ENCODE data around the gene SYNC. TPM values are rescaled to one million over a fixed set of nuclear protein-coding genes. Genes with fewer than 3 reads are reported as not detected.

The SYNC gene
- total RNA-seq, 2 experiments from 2014 or later = not detected

GRCh38 chr1:32728413-32729077 lies 26.0 kb upstream of the SYNC start:
- CTCF ChIA-PET = interaction anchor here (2.4 kb wide), 1 partner anchor 16 kb away, joined by 10 read pairs; no protein-coding TSS in a partner anchor
- Mint-ChIP-seq H3K36me3 (ENCODE audit: low read depth) (no peaks in the 10 kb centered on the region), H3K27ac (no peak overlapping the region), H3K9me3 (no peaks in the 10 kb centered on the region), H3K4me1 (ENCODE audit: low read depth) (peaks cover 9% of the 10 kb centered on the region), H3K27me3 (peaks cover 9% of the 10 kb centered on the region), H3K4me3 (no peak overlapping the region)
- ATAC-seq (ENCODE audit: poor library complexity) (no peak), DNase-seq (no peak)
- intact Hi-C loops (cut with DNase I, micrococcal nuclease) = no loop called here
- Histone ChIP-seq H3K36me3 (ENCODE audit: insufficient read depth, low read length) (no peaks in the 10 kb centered on the region), H3K9me3 (ENCODE audit: control insufficient read depth in 1 of 2, insufficient read depth in 1 of 2, low read length in 2 of 2) (no peaks in the 10 kb centered on the region), H3K27me3 (ENCODE audit: control insufficient read depth in 1 of 2, insufficient read depth in 2 of 2, low read length in 2 of 2) (no peaks in the 10 kb centered on the region), H3K4me1 (ENCODE audit: insufficient read depth, low read length) (peaks cover 7% of the 10 kb centered on the region), H3K4me3 (ENCODE audit: low read length) (no peak overlapping the region), H3K27ac (ENCODE audit: low read depth in 1 of 2, low read length in 2 of 2) (no peak overlapping the region)
- POLR2A ChIA-PET = interaction anchor here (0.5 to 0.6 kb wide), 2 partner anchors 12 to 335 kb away, joined by 3 read pairs; partner anchors contain the start of gene BSDC1
- TF ChIP-seq CTCF (IDR thresholded peaks at IDR 0.05) = no peak

- Mint-ChIP-seq H3K36me3 (ENCODE audit: low read depth) (no peaks in the 10 kb centered on the region), H3K4me1 (ENCODE audit: low read depth) (peaks cover 9% of the 10 kb centered on the region), H3K27me3 (peaks cover 9% of the 10 kb centered on the region), H3K9me3 (no peaks in the 10 kb centered on the region), H3K27ac (no peak overlapping the region), H3K4me3 (no peak overlapping the region)
- intact Hi-C loops (cut with DNase I, micrococcal nuclease) = no loop called here
- POLR2A ChIA-PET = no interaction called here
- Histone ChIP-seq H3K27ac (ENCODE audit: low read depth in 1 of 2, low read length in 2 of 2) (no peak overlapping the region), H3K36me3 (ENCODE audit: insufficient read depth, low read length) (no peaks in the 10 kb centered on the region), H3K9me3 (ENCODE audit: control insufficient read depth in 1 of 2, insufficient read depth in 1 of 2, low read length in 2 of 2) (no peaks in the 10 kb centered on the region), H3K4me3 (ENCODE audit: low read length) (no peak overlapping the region), H3K27me3 (ENCODE audit: control insufficient read depth in 1 of 2, insufficient read depth in 2 of 2, low read length in 2 of 2) (no peaks in the 10 kb centered on the region), H3K4me1 (ENCODE audit: insufficient read depth, low read length) (peaks cover 7% of the 10 kb centered on the region)
- no peak for ATAC-seq (ENCODE audit: poor library complexity)
- no peak for TF ChIP-seq CTCF (IDR thresholded peaks at IDR 0.05)
- no peak for DNase-seq
- CTCF ChIA-PET = interaction anchor here (2.4 kb wide), 1 partner anchor 16 kb away, joined by 10 read pairs; no protein-coding TSS in a partner anchor
Measured at GRCh38 chr1:32727876-32728275, 25.3 kb upstream of the SYNC start.

- ChIA-PET CTCF (no interaction called here), POLR2A (no interaction called here)
- no peaks in the 10 kb centered on the region for H3K9me3 Mint-ChIP-seq
- Histone ChIP-seq H3K4me1 (ENCODE audit: insufficient read depth, low read length) (peaks cover 7% of the 10 kb centered on the region), H3K27ac (ENCODE audit: low read depth in 1 of 2, low read length in 2 of 2) (no peak overlapping the region), H3K4me3 (ENCODE audit: low read length) (no peak overlapping the region), H3K36me3 (ENCODE audit: insufficient read depth, low read length) (no peaks in the 10 kb centered on the region), H3K9me3 (ENCODE audit: control insufficient read depth in 1 of 2, insufficient read depth in 1 of 2, low read length in 2 of 2) (no peaks in the 10 kb centered on the region), H3K27me3 (ENCODE audit: control insufficient read depth in 1 of 2, insufficient read depth in 2 of 2, low read length in 2 of 2) (peaks cover 0 to 7% of the 10 kb centered on the region in 2 experiments)
- no peak for ATAC-seq (ENCODE audit: poor library complexity)
- peaks cover 19% of the 10 kb centered on the region for H3K27me3 Mint-ChIP-seq
- no peak overlapping the region for H3K27ac Mint-ChIP-seq
- no peaks in the 10 kb centered on the region for H3K36me3 Mint-ChIP-seq (ENCODE audit: low read depth)
- H3K4me3 Mint-ChIP-seq = no peak overlapping the region
- no peak for TF ChIP-seq CTCF (IDR thresholded peaks at IDR 0.05)
- no peak for DNase-seq
- intact Hi-C loops (cut with DNase I, micrococcal nuclease) = no loop called here
- no peaks in the 10 kb centered on the region for H3K4me1 Mint-ChIP-seq (ENCODE audit: low read depth)
Measured at GRCh38 chr1:32725615-32725982, 23.0 kb upstream of the SYNC start.
